ENCODE data around the gene WDR48.

Gene WDR48

GRCh38 chr3:39098473-39099000 lies 46.7 kb downstream of the WDR48 start:
- Histone ChIP-seq H3K9ac (ENCODE audit: low read length in 5 of 5) (no peak overlapping the region), H3K9me3 (ENCODE audit: control insufficient read depth in 5 of 5, low read length in 5 of 5) (no peaks in the 10 kb centered on the region), H3K4me1 (ENCODE audit: control insufficient read depth in 5 of 5, insufficient read depth in 5 of 5, low read length in 5 of 5) (peaks cover 0 to 30% (median 20%) of the 10 kb centered on the region in 5 donors), H3K36me3 (ENCODE audit: control insufficient read depth in 5 of 5, insufficient read depth in 5 of 5, low read length in 5 of 5) (peaks cover 10 to 84% (median 76%) of the 10 kb centered on the region in 5 donors), H3K4me3 (ENCODE audit: low read depth in 1 of 5, low read length in 5 of 5) (no peak overlapping the region), H3K27me3 (ENCODE audit: control insufficient read depth in 5 of 5, insufficient read depth in 4 of 5, low read length in 5 of 5) (no peaks in the 10 kb centered on the region), H3K27ac (ENCODE audit: low read depth, low read length) (no peak overlapping the region)

- no peaks in the 10 kb centered on the region for H3K27me3 ChIP-seq (ENCODE audit: control insufficient read depth in 5 of 5, insufficient read depth in 4 of 5, low read length in 5 of 5)
- H3K36me3 ChIP-seq (ENCODE audit: control insufficient read depth in 5 of 5, insufficient read depth in 5 of 5, low read length in 5 of 5) = peaks cover 7 to 78% (median 69%) of the 10 kb centered on the region in 5 donors
- no peak overlapping the region for H3K9ac ChIP-seq (ENCODE audit: low read length in 5 of 5)
- H3K9me3 ChIP-seq (ENCODE audit: control insufficient read depth in 5 of 5, low read length in 5 of 5) = no peaks in the 10 kb centered on the region
- no peak overlapping the region for H3K27ac ChIP-seq (ENCODE audit: low read depth, low read length)
- no peak overlapping the region for H3K4me3 ChIP-seq (ENCODE audit: low read depth in 1 of 5, low read length in 5 of 5)
- peaks cover 0 to 37% (median 27%) of the 10 kb centered on the region in 5 donors for H3K4me1 ChIP-seq (ENCODE audit: control insufficient read depth in 5 of 5, insufficient read depth in 5 of 5, low read length in 5 of 5)
Observed at GRCh38 chr3:39099242-39099641, 47.4 kb downstream of the WDR48 start.

DNA sequence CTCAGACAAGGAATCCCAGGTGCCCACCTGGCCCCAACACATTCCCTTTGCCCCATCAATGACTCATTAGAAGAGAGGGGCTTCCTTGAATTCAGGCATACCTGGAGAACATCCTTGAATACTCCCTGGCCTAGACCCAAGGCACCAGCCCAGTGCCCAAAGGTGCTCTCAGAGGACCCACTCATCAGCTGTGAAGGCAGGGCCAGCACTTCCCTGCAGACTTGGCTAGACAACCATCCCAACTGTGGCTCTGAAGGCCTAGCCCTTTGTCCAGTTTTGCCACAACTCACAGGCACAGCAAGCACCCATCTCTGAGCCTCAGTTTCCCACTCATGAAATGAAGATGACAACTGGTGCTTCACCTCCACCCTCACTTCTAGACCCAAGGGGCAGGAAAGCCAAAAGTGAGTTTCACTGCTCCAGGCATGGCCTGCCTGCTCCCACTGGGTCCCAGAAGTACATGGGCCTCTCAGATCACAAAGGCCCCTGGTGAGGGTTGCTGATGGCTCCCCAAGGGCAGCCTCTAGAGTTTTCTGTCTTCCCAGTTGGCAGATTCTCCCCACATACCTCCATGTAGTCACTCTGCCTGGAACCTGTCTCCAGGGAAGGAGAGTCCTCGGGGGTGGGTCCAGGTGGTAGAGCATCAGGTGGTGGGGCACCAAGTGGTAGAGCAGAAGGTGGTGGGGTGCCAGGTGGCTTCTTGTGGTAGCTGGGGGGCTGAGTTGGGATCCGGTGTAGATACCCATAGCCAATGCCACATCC lies 48.1 kb downstream of the WDR48 start:
- no peaks in the 10 kb centered on the region for H3K9me3 ChIP-seq (ENCODE audit: control insufficient read depth in 5 of 5, low read length in 5 of 5)
- no peak overlapping the region for H3K4me3 ChIP-seq (ENCODE audit: low read depth in 1 of 5, low read length in 5 of 5)
- peaks cover 1 to 71% (median 62%) of the 10 kb centered on the region in 5 donors for H3K36me3 ChIP-seq (ENCODE audit: control insufficient read depth in 5 of 5, insufficient read depth in 5 of 5, low read length in 5 of 5)
- no peak overlapping the region for H3K9ac ChIP-seq (ENCODE audit: low read length in 5 of 5)
- peaks cover 0 to 44% (median 34%) of the 10 kb centered on the region in 5 donors for H3K4me1 ChIP-seq (ENCODE audit: control insufficient read depth in 5 of 5, insufficient read depth in 5 of 5, low read length in 5 of 5)
- no peak overlapping the region for H3K27ac ChIP-seq (ENCODE audit: low read depth, low read length)
- no peaks in the 10 kb centered on the region for H3K27me3 ChIP-seq (ENCODE audit: control insufficient read depth in 5 of 5, insufficient read depth in 4 of 5, low read length in 5 of 5)

GRCh38 chr3:39100500-39100886 lies 48.7 kb downstream of the WDR48 start:
- Histone ChIP-seq H3K27ac (ENCODE audit: low read depth, low read length) (no peak overlapping the region), H3K4me3 (ENCODE audit: low read depth in 1 of 5, low read length in 5 of 5) (no peak overlapping the region), H3K9me3 (ENCODE audit: control insufficient read depth in 5 of 5, low read length in 5 of 5) (no peaks in the 10 kb centered on the region), H3K4me1 (ENCODE audit: control insufficient read depth in 5 of 5, insufficient read depth in 5 of 5, low read length in 5 of 5) (peaks cover 0 to 49% (median 39%) of the 10 kb centered on the region in 5 donors), H3K9ac (ENCODE audit: low read length in 5 of 5) (no peak overlapping the region), H3K36me3 (ENCODE audit: control insufficient read depth in 5 of 5, insufficient read depth in 5 of 5, low read length in 5 of 5) (peaks cover 0 to 66% (median 56%) of the 10 kb centered on the region in 5 donors), H3K27me3 (ENCODE audit: control insufficient read depth in 5 of 5, insufficient read depth in 4 of 5, low read length in 5 of 5) (no peaks in the 10 kb centered on the region)

- Histone ChIP-seq H3K27ac (ENCODE audit: low read depth, low read length) (no peak overlapping the region), H3K36me3 (ENCODE audit: control insufficient read depth in 5 of 5, insufficient read depth in 5 of 5, low read length in 5 of 5) (peaks cover 0 to 61% (median 50%) of the 10 kb centered on the region in 5 donors), H3K9me3 (ENCODE audit: control insufficient read depth in 5 of 5, low read length in 5 of 5) (no peaks in the 10 kb centered on the region), H3K4me3 (ENCODE audit: low read depth in 1 of 5, low read length in 5 of 5) (no peak overlapping the region), H3K9ac (ENCODE audit: low read length in 5 of 5) (peak overlapping the region in 1 of 5 donors; percentile 29), H3K27me3 (ENCODE audit: control insufficient read depth in 5 of 5, insufficient read depth in 4 of 5, low read length in 5 of 5) (no peaks in the 10 kb centered on the region), H3K4me1 (ENCODE audit: control insufficient read depth in 5 of 5, insufficient read depth in 5 of 5, low read length in 5 of 5) (peaks cover 2 to 56% (median 46%) of the 10 kb centered on the region in 5 donors)
Observed at GRCh38 chr3:39101022-39101689, 49.3 kb downstream of the WDR48 start.

DNA sequence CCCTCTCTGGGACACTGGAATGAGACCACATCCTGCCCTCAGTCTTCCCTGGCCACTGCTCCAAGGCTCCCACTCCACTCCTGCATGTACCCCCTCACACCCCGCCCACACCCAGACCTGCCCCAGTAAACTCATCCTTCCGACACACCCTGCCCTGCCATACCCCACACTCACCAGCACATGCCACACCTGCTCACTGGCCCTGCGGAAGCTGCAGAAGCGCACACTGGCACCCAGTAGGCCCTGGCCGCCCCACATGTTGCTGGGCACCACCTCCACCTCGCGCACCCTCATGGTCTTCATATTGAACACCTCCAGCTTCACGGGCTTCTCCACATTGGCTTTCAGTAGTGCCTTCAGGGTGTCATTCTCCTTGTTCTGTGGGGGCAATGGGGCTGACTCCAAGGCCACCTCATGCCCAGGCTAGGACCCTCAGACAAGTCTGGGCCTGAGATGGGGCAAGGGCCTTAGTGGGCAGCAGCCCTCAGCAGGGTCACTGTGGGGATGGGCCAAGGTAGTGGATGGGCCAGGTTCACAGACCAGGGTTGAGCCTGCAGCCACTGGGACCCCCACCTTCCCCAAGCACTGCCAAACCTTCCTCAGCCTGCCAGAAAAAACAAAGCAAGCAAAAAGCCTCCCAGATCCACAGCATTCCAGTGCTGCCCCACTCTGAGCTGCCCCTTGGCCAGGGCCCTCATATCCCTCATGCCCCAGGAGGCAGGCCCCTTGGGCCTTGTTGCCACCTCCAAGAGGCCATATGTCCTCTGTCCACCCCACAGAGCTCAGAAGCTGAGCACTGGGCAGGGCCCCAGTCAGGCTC lies 50.9 kb downstream of the WDR48 start:
- Histone ChIP-seq H3K4me1 (ENCODE audit: control insufficient read depth in 5 of 5, insufficient read depth in 5 of 5, low read length in 5 of 5) (peaks cover 3 to 58% (median 48%) of the 10 kb centered on the region in 5 donors), H3K27me3 (ENCODE audit: control insufficient read depth in 5 of 5, insufficient read depth in 4 of 5, low read length in 5 of 5) (no peaks in the 10 kb centered on the region), H3K4me3 (ENCODE audit: low read depth in 1 of 5, low read length in 5 of 5) (no peak overlapping the region), H3K27ac (ENCODE audit: low read depth, low read length) (no peak overlapping the region), H3K9ac (ENCODE audit: low read length in 5 of 5) (peak overlapping the region in 2 of 5 donors; percentile 26 to 54), H3K9me3 (ENCODE audit: control insufficient read depth in 5 of 5, low read length in 5 of 5) (no peaks in the 10 kb centered on the region), H3K36me3 (ENCODE audit: control insufficient read depth in 5 of 5, insufficient read depth in 5 of 5, low read length in 5 of 5) (peaks cover 0 to 45% (median 35%) of the 10 kb centered on the region in 5 donors)

DNA sequence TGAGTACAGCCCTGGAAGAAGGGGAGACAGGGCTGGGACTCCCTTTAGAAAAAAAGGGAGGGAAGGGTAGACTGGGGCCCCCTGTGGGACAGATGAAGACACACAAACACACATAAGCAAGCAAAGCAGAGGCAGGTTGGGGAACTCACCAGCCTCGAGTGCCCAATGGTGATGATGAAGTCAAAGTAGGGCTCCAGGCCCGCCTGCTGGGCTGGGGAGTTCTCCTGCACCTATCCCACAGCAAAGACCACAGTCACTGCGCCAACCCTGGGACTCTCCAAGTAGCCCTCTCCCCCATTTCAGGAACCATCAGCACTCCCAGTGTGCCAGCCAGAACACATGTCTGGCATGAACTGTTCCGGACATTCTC lies 51.5 kb downstream of the WDR48 start:
- no peaks in the 10 kb centered on the region for H3K9me3 ChIP-seq (ENCODE audit: control insufficient read depth in 5 of 5, low read length in 5 of 5)
- H3K36me3 ChIP-seq (ENCODE audit: control insufficient read depth in 5 of 5, insufficient read depth in 5 of 5, low read length in 5 of 5) = peaks cover 0 to 39% (median 29%) of the 10 kb centered on the region in 5 donors
- peaks cover 3 to 64% (median 54%) of the 10 kb centered on the region in 5 donors for H3K4me1 ChIP-seq (ENCODE audit: control insufficient read depth in 5 of 5, insufficient read depth in 5 of 5, low read length in 5 of 5)
- peak overlapping the region in 2 of 5 donors; percentile 26 to 54 for H3K9ac ChIP-seq (ENCODE audit: low read length in 5 of 5)
- H3K27me3 ChIP-seq (ENCODE audit: control insufficient read depth in 5 of 5, insufficient read depth in 4 of 5, low read length in 5 of 5) = no peaks in the 10 kb centered on the region
- H3K4me3 ChIP-seq (ENCODE audit: low read depth in 1 of 5, low read length in 5 of 5) = no peak overlapping the region
- no peak overlapping the region for H3K27ac ChIP-seq (ENCODE audit: low read depth, low read length)

DNA sequence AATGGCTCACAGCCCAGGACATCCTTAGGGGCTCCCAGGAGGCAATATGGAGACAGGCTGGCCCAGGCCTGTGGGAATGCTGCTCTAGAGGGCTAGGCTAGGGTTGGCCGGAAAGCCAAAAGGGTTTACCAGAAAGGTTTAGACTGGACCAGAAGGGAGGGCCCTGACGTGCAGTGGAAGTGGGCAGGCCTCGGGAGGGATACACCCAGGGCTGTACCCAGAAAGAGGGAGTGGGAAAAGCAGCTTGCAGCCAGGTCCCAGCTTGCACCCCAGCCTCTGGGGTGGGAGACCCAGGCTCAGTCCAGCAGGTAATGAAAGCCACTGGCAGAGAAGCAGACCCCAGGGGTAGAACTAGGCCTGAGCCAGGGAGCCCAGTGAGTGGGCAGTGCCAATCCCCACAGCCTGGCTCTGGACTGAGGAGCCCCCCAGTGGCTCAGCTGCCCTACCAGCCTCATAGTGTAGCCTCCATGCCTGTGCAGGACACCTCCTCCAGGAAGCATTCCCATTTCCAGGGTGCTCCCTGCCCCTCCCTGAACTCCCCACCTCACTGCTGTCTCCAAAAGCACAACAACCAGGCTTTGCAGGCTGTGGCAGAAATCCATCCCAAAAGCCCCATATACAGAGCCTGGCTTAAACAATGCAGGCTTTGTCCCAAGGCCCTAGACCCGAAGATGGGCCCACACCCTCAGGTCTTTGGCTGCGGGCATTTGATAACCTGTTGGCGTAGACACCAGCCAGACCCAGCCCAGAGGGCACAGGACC lies 52.2 kb downstream of the WDR48 start:
- no peaks in the 10 kb centered on the region for H3K9me3 ChIP-seq (ENCODE audit: control insufficient read depth in 5 of 5, low read length in 5 of 5)
- peaks cover 3 to 68% (median 61%) of the 10 kb centered on the region in 5 donors for H3K4me1 ChIP-seq (ENCODE audit: control insufficient read depth in 5 of 5, insufficient read depth in 5 of 5, low read length in 5 of 5)
- H3K27ac ChIP-seq (ENCODE audit: low read depth, low read length) = no peak overlapping the region
- peaks cover 0 to 33% (median 22%) of the 10 kb centered on the region in 5 donors for H3K36me3 ChIP-seq (ENCODE audit: control insufficient read depth in 5 of 5, insufficient read depth in 5 of 5, low read length in 5 of 5)
- H3K9ac ChIP-seq (ENCODE audit: low read length in 5 of 5) = peak overlapping the region in 1 of 5 donors; percentile 35
- H3K4me3 ChIP-seq (ENCODE audit: low read depth in 1 of 5, low read length in 5 of 5) = no peak overlapping the region
- H3K27me3 ChIP-seq (ENCODE audit: control insufficient read depth in 5 of 5, insufficient read depth in 4 of 5, low read length in 5 of 5) = no peaks in the 10 kb centered on the region

DNA sequence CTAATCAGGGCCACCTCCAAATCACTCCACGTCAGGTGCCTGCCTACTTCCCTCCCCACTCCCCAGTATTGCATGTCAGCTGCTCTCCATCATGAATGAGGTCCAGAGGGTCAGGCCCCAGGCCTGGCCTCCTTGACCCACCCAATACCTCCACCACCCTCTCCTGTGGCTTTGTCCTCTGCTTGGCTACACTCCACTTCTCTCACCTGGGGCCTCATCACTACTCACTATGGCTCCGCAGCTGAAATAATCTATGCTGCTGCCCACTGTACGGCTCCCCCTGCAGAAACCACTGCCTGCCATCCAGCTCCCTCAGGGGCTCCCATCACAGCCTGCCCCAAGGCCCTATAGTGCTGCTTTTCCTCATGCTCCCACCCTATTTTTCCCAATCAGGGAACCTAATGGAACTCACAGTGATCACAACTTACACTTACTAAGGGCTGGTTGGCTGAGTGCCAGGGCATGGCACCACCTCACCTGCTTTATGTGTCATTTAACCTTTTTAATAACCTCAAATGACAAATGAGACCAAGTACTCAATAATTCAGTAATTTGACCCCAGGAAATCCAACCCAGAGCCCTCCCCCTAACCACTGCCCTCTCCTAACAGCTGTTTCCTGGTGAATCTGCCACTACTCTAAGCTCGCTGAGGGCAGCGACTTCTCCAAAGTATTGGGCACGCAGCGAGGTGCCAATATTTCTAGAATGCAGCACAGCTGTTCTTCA lies 53.3 kb downstream of the WDR48 start:
- H3K4me1 ChIP-seq (ENCODE audit: control insufficient read depth in 5 of 5, insufficient read depth in 5 of 5, low read length in 5 of 5) = peaks cover 3 to 68% (median 63%) of the 10 kb centered on the region in 5 donors
- H3K4me3 ChIP-seq (ENCODE audit: low read depth in 1 of 5, low read length in 5 of 5) = no peak overlapping the region
- H3K9me3 ChIP-seq (ENCODE audit: control insufficient read depth in 5 of 5, low read length in 5 of 5) = no peaks in the 10 kb centered on the region
- H3K27me3 ChIP-seq (ENCODE audit: control insufficient read depth in 5 of 5, insufficient read depth in 4 of 5, low read length in 5 of 5) = no peaks in the 10 kb centered on the region
- H3K36me3 ChIP-seq (ENCODE audit: control insufficient read depth in 5 of 5, insufficient read depth in 5 of 5, low read length in 5 of 5) = peaks cover 0 to 21% (median 11%) of the 10 kb centered on the region in 5 donors
- peak overlapping the region in 1 of 5 donors; percentile 35 for H3K9ac ChIP-seq (ENCODE audit: low read length in 5 of 5)
- H3K27ac ChIP-seq (ENCODE audit: low read depth, low read length) = peak overlapping the region; percentile 33
